Small intestine (tissue), 7 donors: ENCODE data around the gene MSI2. TPM values are rescaled to one million over a fixed set of nuclear protein-coding genes. Genes with fewer than 3 reads are reported as not detected.

Experiments used
- DNase-seq, 2 donors: peaks; one replicate each; pipeline versions ENCODE4 v3.0.0 to v3.0.0-alpha.2; 2013
- FAIRE-seq: peaks from 2 replicates; lab custom pipeline; 2012; peaks lifted over from hg19 to GRCh38; lab: Jason Lieb, UNC
- H3K27ac ChIP-seq, 3 donors: one replicate each; pipeline ENCODE4 v1.5.1; 2013; ENCODE audit warnings: low read length in 2 of 3, mild to moderate bottlenecking in 2 of 3, control low read depth in 1 of 3, inconsistent platforms in 1 of 3, low read depth in 1 of 3, moderate library complexity in 1 of 3
- H3K27me3 ChIP-seq, 3 donors: one replicate each; pipeline ENCODE4 v1.6.1; 2013; ENCODE audit warnings: low read length in 3 of 3, inconsistent platforms in 1 of 3; ENCODE audit not compliant: control insufficient read depth in 3 of 3, insufficient read depth in 3 of 3
- H3K36me3 ChIP-seq, 3 donors: one replicate each; pipeline ENCODE4 v1.6.1; 2013; ENCODE audit warnings: low read length in 3 of 3, inconsistent platforms in 1 of 3, low read depth in 1 of 3, mild to moderate bottlenecking in 1 of 3, moderate library complexity in 1 of 3; ENCODE audit not compliant: control insufficient read depth in 3 of 3, insufficient read depth in 2 of 3
- H3K4me1 ChIP-seq, 3 donors: one replicate each; pipeline ENCODE4 v1.6.1; 2013; ENCODE audit warnings: low read length in 2 of 3, inconsistent platforms in 1 of 3, low read depth in 1 of 3, mild to moderate bottlenecking in 1 of 3, moderate library complexity in 1 of 3; ENCODE audit not compliant: control insufficient read depth in 3 of 3, insufficient read depth in 2 of 3
- H3K4me3 ChIP-seq, 3 donors: one replicate each; pipeline ENCODE4 v1.5.1; 2013; ENCODE audit warnings: low read length in 3 of 3, control low read depth in 1 of 3, inconsistent platforms in 1 of 3, low read depth in 1 of 3, mild to moderate bottlenecking in 1 of 3, moderate library complexity in 1 of 3
- H3K9me3 ChIP-seq, 2 donors: one replicate each; pipeline ENCODE4 v1.6.1; 2013; ENCODE audit warnings: low read depth in 1 of 2, low read length in 1 of 2; ENCODE audit not compliant: control insufficient read depth in 2 of 2, insufficient read depth in 1 of 2
- WGBS, 3 donors: extraction: QIAGEN DNeasy Blood & Tissue Kit; methylation state at CpG; one replicate each; pipeline ENCODE4 v1.1.7; 2013; 5-methylcytosine and 5-hydroxymethylcytosine counted together
- polyA plus RNA-seq, 4 donors: library from polyadenylated mRNA; stranded (reverse) in 3 of 4; unstranded in 1 of 4; fragments of 200-250 nt in 3 of 4; fragments of 120-200 nt in 1 of 4; gene quantifications; one replicate each; pipeline versions ENCODE4 v1.2.1 to v1.2.3, GENCODE V29; 2013
- donor health status: healthy with polysubstance abuse.
- donor health status: control.
- donor health status: control.
- donor health status: Bipolar disorder and iron deficiency.
- donor health status: healthy.

The MSI2 gene
- polyA plus RNA-seq, 4 donors = 5.1 to 49.4 (median 12.6) TPM

- Histone ChIP-seq H3K4me1 (no peaks in the 10 kb centered on the region), H3K9me3 (no peaks in the 10 kb centered on the region), H3K4me3 (no peak overlapping the region), H3K27me3 (no peaks in the 10 kb centered on the region), H3K27ac (no peak overlapping the region), H3K36me3 (peaks cover 0 to 7% (median 0%) of the 10 kb centered on the region in 3 donors)
- FAIRE-seq (no peak), DNase-seq (no peak)
- 94 to 97% (median 95%) methylated on average over 8 of the region's 8 CpGs for WGBS, 3 donors
Observed at GRCh38 chr17:57504208-57504607, 247.9 kb downstream of the MSI2 start.

- no peaks in the 10 kb centered on the region for H3K27me3 ChIP-seq
- no peaks in the 10 kb centered on the region for H3K9me3 ChIP-seq
- peaks cover 0 to 12% (median 0%) of the 10 kb centered on the region in 3 donors for H3K36me3 ChIP-seq
- no peaks in the 10 kb centered on the region for H3K4me1 ChIP-seq
- H3K27ac ChIP-seq = no peak overlapping the region
- FAIRE-seq (no peak), DNase-seq (no peak)
- WGBS, 3 donors = 77 to 87% (median 83%) methylated on average over 21 of the region's 21 CpGs
- no peak overlapping the region for H3K4me3 ChIP-seq
Observed at GRCh38 chr17:57505841-57506773, 249.8 kb downstream of the MSI2 start.

DNA sequence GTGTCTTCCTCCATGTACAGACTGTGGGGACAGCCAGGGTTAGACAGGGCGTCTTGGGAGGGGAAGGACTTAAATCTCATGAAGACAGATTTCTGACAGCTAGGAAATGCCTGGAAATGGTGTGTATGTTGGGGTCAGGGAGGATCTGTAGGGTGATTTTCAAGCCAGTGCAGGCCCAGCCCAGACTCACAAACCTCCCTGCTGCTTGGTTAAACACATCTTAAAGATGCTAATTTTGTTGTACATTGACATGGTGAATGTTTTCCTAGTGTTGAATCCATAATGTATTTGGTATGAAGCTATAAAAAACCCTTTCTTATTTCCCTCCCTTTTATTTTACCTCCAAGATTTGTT lies 250.4 kb downstream of the MSI2 start:
- no peaks in the 10 kb centered on the region for H3K27me3 ChIP-seq
- no peaks in the 10 kb centered on the region for H3K4me1 ChIP-seq
- H3K27ac ChIP-seq = no peak overlapping the region
- peaks cover 0 to 18% (median 0%) of the 10 kb centered on the region in 3 donors for H3K36me3 ChIP-seq
- no peak overlapping the region for H3K4me3 ChIP-seq
- H3K9me3 ChIP-seq = no peaks in the 10 kb centered on the region
- 69 to 87% (median 85%) methylated on average over 1 of the region's 1 CpG for WGBS, 3 donors
- FAIRE-seq = no peak
- DNase-seq = no peak

- no peak for DNase-seq
- H3K36me3 ChIP-seq = peaks cover 0 to 21% (median 0%) of the 10 kb centered on the region in 3 donors
- no peak for FAIRE-seq
- no peaks in the 10 kb centered on the region for H3K9me3 ChIP-seq
- no peaks in the 10 kb centered on the region for H3K27me3 ChIP-seq
- H3K27ac ChIP-seq = no peak overlapping the region
- WGBS, 3 donors = 81 to 82% (median 82%) methylated on average over 8 of the region's 8 CpGs
- no peak overlapping the region for H3K4me3 ChIP-seq
- H3K4me1 ChIP-seq = no peaks in the 10 kb centered on the region
Observed at GRCh38 chr17:57507828-57508227, 251.5 kb downstream of the MSI2 start.

DNA sequence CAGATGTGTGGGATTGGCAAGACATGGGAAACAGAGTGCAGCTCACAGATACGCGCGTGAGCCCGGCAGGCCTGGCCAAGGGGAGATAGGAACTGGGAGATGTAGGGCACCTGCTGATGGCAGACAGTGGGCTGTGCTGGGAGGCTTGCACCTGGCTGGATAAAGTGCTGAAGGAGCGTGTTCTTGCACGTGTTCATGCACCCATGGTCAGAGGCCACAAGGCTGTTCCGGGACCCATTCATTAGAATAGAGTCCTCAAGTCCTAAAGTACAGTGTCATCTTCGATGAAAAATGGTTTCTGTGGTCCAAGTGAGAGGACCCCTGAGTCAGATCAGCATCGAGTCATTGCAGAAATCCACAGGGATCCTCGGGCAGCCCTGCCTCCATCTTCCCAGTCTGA lies 252.3 kb downstream of the MSI2 start:
- DNase-seq (no peak), FAIRE-seq (no peak)
- no peaks in the 10 kb centered on the region for H3K4me1 ChIP-seq
- WGBS, 3 donors = 89 to 92% (median 90%) methylated on average over 10 of the region's 10 CpGs
- H3K9me3 ChIP-seq = no peaks in the 10 kb centered on the region
- H3K36me3 ChIP-seq = peaks cover 0 to 21% (median 0%) of the 10 kb centered on the region in 3 donors
- H3K4me3 ChIP-seq = no peak overlapping the region
- no peaks in the 10 kb centered on the region for H3K27me3 ChIP-seq
- no peak overlapping the region for H3K27ac ChIP-seq

DNA sequence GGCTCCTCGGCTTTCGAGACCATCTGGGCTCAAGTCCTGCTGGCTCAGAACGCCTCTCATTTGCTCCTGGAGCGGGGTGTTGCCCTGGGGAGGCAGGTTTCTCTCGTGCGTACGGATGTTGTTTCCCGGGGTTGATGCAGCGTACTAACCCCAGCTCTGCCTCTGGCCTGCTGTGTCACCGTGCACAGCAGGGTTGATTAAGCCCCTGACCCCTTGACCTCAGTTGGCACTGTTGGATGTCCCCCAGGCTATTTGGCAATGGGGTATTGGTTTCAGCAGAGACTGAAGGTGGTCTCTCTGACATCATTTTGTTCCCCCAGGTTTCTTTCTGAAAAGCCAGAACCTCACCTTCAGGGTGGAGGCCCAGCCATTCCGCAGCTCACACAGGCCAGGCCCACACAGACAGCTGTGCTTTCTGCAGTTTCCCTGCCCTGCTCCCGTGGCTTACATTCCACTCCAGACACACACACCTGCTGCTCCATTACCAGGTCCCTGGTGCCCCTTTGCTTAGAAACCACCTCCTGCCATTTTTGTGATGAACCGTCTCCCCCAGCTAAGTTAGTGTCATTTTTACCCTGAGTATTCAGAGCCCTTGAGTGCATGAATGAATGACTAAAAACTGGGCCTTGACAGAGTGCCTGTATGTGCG lies 255.3 kb downstream of the MSI2 start:
- Histone ChIP-seq H3K9me3 (no peaks in the 10 kb centered on the region), H3K4me3 (no peak overlapping the region), H3K27me3 (no peaks in the 10 kb centered on the region), H3K27ac (no peak overlapping the region), H3K36me3 (peaks cover 0 to 21% (median 0%) of the 10 kb centered on the region in 3 donors), H3K4me1 (peaks cover 0 to 5% (median 0%) of the 10 kb centered on the region in 3 donors)
- FAIRE-seq (no peak), DNase-seq (no peak)
- 93 to 97% (median 94%) methylated on average over 14 of the region's 14 CpGs for WGBS, 3 donors

DNA sequence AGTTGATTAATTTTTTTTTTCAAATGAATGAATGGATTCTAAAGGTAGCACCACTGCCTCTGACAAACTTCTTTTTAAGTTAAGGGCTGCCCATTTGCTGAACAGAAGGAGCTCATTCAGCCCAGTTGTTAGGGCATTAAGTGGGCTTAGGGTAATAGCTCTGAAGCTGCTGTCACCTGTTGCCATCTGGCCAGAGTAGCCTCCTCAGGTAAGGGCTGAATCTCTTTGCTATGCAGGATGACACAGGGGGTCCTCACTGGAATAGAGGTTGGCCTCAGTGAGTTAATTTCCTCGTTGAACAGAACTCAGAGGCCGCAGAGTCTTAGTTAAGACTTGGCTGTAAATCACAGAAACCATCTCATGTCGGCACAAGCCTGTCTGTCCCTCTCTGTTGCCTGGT lies 255.9 kb downstream of the MSI2 start:
- no peaks in the 10 kb centered on the region for H3K9me3 ChIP-seq
- H3K4me1 ChIP-seq = peaks cover 0 to 11% (median 0%) of the 10 kb centered on the region in 3 donors
- WGBS, 3 donors = 88 to 92% (median 89%) methylated on average over 3 of the region's 3 CpGs
- H3K36me3 ChIP-seq = peaks cover 0 to 21% (median 0%) of the 10 kb centered on the region in 3 donors
- H3K27me3 ChIP-seq = no peaks in the 10 kb centered on the region
- no peak overlapping the region for H3K4me3 ChIP-seq
- FAIRE-seq (no peak), DNase-seq (no peak)
- no peak overlapping the region for H3K27ac ChIP-seq

GRCh38 chr17:57512691-57513090 lies 256.4 kb downstream of the MSI2 start:
- Histone ChIP-seq H3K4me1 (peaks cover 0 to 15% (median 2%) of the 10 kb centered on the region in 3 donors), H3K9me3 (no peaks in the 10 kb centered on the region), H3K27me3 (no peaks in the 10 kb centered on the region), H3K4me3 (no peak overlapping the region), H3K27ac (no peak overlapping the region), H3K36me3 (peaks cover 0 to 21% (median 0%) of the 10 kb centered on the region in 3 donors)
- 92 to 98% (median 94%) methylated on average over 3 of the region's 3 CpGs for WGBS, 3 donors
- DNase-seq = no peak
- FAIRE-seq = no peak
